ENCODE data around the gene TBCD. TPM values are rescaled to one million over a fixed set of nuclear protein-coding genes. Genes with fewer than 3 reads are reported as not detected.

Gene TBCD
- total RNA-seq, 1 experiment from 2014 or later: 94.6 TPM

- peak in 1 of 2 experiments; percentile 36 for DNase-seq
- H3K27ac Mint-ChIP-seq (ENCODE audit: unreplicated experiment): no peak overlapping the region
- ChIA-PET CTCF (no interaction called here), POLR2A (no interaction called here)
- no TSS peak for BruUV-seq (replicated peaks)
- no peak overlapping the region for H3K4me3 Mint-ChIP-seq (ENCODE audit: unreplicated experiment)
- H3K9me3 Mint-ChIP-seq (ENCODE audit: unreplicated experiment): no peaks in the 10 kb centered on the region
- H3K36me3 ChIP-seq (ENCODE audit: control insufficient read depth, insufficient read depth, low read length): peaks cover 4% of the 10 kb centered on the region
- no peaks in the 10 kb centered on the region for H3K4me1 ChIP-seq
- H3K4me3 ChIP-seq (ENCODE audit: low read depth, low read length): no peak overlapping the region
- TF ChIP-seq CTCF (IDR thresholded peaks at IDR 0.05; ENCODE audit: insufficient read depth in 1 of 2, low read depth in 1 of 2, low read length in 1 of 2, severe bottlenecking in 1 of 2, unreplicated experiment in 1 of 2): no peak
- H3K4me1 Mint-ChIP-seq (ENCODE audit: low read depth, unreplicated experiment): no peaks in the 10 kb centered on the region
- intact Hi-C loops (cut with micrococcal nuclease; ENCODE audit: unreplicated experiment): no loop called here
- H3K36me3 Mint-ChIP-seq (ENCODE audit: insufficient read depth, unreplicated experiment): peaks cover 46% of the 10 kb centered on the region
- no peaks in the 10 kb centered on the region for H3K9me3 ChIP-seq
- no peaks in the 10 kb centered on the region for H3K27me3 Mint-ChIP-seq (ENCODE audit: insufficient read depth, unreplicated experiment)
- no peaks in the 10 kb centered on the region for H3K27me3 ChIP-seq (replicated peaks; ENCODE audit: control insufficient read depth, insufficient read depth, low read length)
Measured at GRCh38 chr17:82937411-82938371, 185.8 kb downstream of the TBCD start.

- H3K9me3 ChIP-seq: no peaks in the 10 kb centered on the region
- H3K4me3 Mint-ChIP-seq (ENCODE audit: unreplicated experiment): no peak overlapping the region
- H3K27me3 ChIP-seq (replicated peaks; ENCODE audit: control insufficient read depth, insufficient read depth, low read length): no peaks in the 10 kb centered on the region
- DNase-seq: peak in 1 of 2 experiments; percentile 17
- no peaks in the 10 kb centered on the region for H3K27me3 Mint-ChIP-seq (ENCODE audit: insufficient read depth, unreplicated experiment)
- H3K27ac Mint-ChIP-seq (ENCODE audit: unreplicated experiment): no peak overlapping the region
- peaks cover 46% of the 10 kb centered on the region for H3K36me3 Mint-ChIP-seq (ENCODE audit: insufficient read depth, unreplicated experiment)
- H3K4me1 Mint-ChIP-seq (ENCODE audit: low read depth, unreplicated experiment): no peaks in the 10 kb centered on the region
- BruUV-seq (replicated peaks): no TSS peak
- ChIA-PET CTCF (no interaction called here), POLR2A (no interaction called here)
- no peak overlapping the region for H3K4me3 ChIP-seq (ENCODE audit: low read depth, low read length)
- no peak for TF ChIP-seq CTCF (IDR thresholded peaks at IDR 0.05; ENCODE audit: insufficient read depth in 1 of 2, low read depth in 1 of 2, low read length in 1 of 2, severe bottlenecking in 1 of 2, unreplicated experiment in 1 of 2)
- no peaks in the 10 kb centered on the region for H3K4me1 ChIP-seq
- H3K9me3 Mint-ChIP-seq (ENCODE audit: unreplicated experiment): peaks cover 2% of the 10 kb centered on the region
- peaks cover 7% of the 10 kb centered on the region for H3K36me3 ChIP-seq (ENCODE audit: control insufficient read depth, insufficient read depth, low read length)
- intact Hi-C loops (cut with micrococcal nuclease; ENCODE audit: unreplicated experiment): no loop called here
Measured at GRCh38 chr17:82938486-82938872, 186.6 kb downstream of the TBCD start.

- no TSS peak for BruUV-seq (replicated peaks)
- Mint-ChIP-seq H3K27ac (ENCODE audit: unreplicated experiment) (no peak overlapping the region), H3K9me3 (ENCODE audit: unreplicated experiment) (peaks cover 8% of the 10 kb centered on the region), H3K4me1 (ENCODE audit: low read depth, unreplicated experiment) (no peaks in the 10 kb centered on the region), H3K27me3 (ENCODE audit: insufficient read depth, unreplicated experiment) (no peaks in the 10 kb centered on the region), H3K4me3 (ENCODE audit: unreplicated experiment) (no peak overlapping the region), H3K36me3 (ENCODE audit: insufficient read depth, unreplicated experiment) (peaks cover 51% of the 10 kb centered on the region)
- H3K9me3 ChIP-seq: no peaks in the 10 kb centered on the region
- intact Hi-C loops (cut with micrococcal nuclease; ENCODE audit: unreplicated experiment): no loop called here
- ChIA-PET POLR2A (no interaction called here), CTCF (no interaction called here)
- no peak for TF ChIP-seq CTCF (IDR thresholded peaks at IDR 0.05; ENCODE audit: insufficient read depth in 1 of 2, low read depth in 1 of 2, low read length in 1 of 2, severe bottlenecking in 1 of 2, unreplicated experiment in 1 of 2)
- no peaks in the 10 kb centered on the region for H3K27me3 ChIP-seq (replicated peaks; ENCODE audit: control insufficient read depth, insufficient read depth, low read length)
- no peaks in the 10 kb centered on the region for H3K4me1 ChIP-seq
- peaks cover 12% of the 10 kb centered on the region for H3K36me3 ChIP-seq (ENCODE audit: control insufficient read depth, insufficient read depth, low read length)
- peak in 1 of 2 experiments; percentile 30 for DNase-seq
- H3K4me3 ChIP-seq (ENCODE audit: low read depth, low read length): no peak overlapping the region
Measured at GRCh38 chr17:82938873-82939620, 187.2 kb downstream of the TBCD start.

Measured in Caco-2 (cell line).